ENCODE results near the gene SAMD4B. TPM values are rescaled to one million over a fixed set of nuclear protein-coding genes. Genes with fewer than 3 reads are reported as not detected.

SAMD4B gene
- total and polyA plus RNA-seq, 10 donors, result 26.7 to 108 (median 80.9) TPM

DNA sequence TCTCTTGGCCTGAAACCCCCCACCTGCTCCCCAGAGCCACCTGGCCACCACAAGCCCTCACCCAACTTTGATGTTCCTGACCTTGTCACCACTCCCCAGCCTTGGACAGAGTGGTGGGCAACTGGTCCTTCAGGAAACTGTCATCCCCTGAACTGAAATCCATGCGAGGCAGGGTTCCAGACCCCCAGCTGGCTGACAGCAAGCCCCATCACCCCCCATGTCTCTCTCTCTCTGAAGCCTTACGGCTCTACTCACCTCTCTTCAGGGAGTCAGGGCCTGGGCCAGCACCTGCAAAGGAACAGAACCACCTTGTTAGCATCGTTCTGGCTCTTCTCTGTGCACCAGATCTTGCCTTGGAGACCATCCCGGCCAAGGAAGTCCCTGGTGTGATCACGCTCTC, 24.1 kb upstream of the SAMD4B start:
- peaks cover 0 to 3% (median 0%) of the 10 kb centered on the region in 7 donors for H3K27me3 ChIP-seq (replicated peaks in 1 of 7)
- peaks cover 0 to 36% (median 18%) of the 10 kb centered on the region in 6 donors for H3K36me3 ChIP-seq
- intact Hi-C loops (cut with DNase I; ENCODE audit: low total_unique reads), result no loop called here
- H3K9me3 ChIP-seq, result no peaks in the 10 kb centered on the region
- H3K4me3 ChIP-seq, result no peak overlapping the region
- TF ChIP-seq POLR2A (IDR thresholded peaks at IDR 0.05) (no peak), POLR2AphosphoS5 (IDR thresholded peaks at IDR 0.05) (no peak)
- TF ChIP-seq, protein P1, sequence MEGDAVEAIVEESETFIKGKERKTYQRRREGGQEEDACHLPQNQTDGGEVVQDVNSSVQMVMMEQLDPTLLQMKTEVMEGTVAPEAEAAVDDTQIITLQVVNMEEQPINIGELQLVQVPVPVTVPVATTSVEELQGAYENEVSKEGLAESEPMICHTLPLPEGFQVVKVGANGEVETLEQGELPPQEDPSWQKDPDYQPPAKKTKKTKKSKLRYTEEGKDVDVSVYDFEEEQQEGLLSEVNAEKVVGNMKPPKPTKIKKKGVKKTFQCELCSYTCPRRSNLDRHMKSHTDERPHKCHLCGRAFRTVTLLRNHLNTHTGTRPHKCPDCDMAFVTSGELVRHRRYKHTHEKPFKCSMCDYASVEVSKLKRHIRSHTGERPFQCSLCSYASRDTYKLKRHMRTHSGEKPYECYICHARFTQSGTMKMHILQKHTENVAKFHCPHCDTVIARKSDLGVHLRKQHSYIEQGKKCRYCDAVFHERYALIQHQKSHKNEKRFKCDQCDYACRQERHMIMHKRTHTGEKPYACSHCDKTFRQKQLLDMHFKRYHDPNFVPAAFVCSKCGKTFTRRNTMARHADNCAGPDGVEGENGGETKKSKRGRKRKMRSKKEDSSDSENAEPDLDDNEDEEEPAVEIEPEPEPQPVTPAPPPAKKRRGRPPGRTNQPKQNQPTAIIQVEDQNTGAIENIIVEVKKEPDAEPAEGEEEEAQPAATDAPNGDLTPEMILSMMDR (IDR thresholded peaks at IDR 0.05 in 8 of 11, conservative IDR thresholded peaks at IDR 0.05 in 3 of 11), result no peak
- H3K27ac ChIP-seq, result no peak overlapping the region
- H3K4me1 ChIP-seq, result peaks cover 0 to 24% (median 6%) of the 10 kb centered on the region in 6 donors
- 90 to 97% (median 93%) methylated on average over 5 of the region's 5 CpGs for WGBS, 5 donors
- no peak for DNase-seq

DNA sequence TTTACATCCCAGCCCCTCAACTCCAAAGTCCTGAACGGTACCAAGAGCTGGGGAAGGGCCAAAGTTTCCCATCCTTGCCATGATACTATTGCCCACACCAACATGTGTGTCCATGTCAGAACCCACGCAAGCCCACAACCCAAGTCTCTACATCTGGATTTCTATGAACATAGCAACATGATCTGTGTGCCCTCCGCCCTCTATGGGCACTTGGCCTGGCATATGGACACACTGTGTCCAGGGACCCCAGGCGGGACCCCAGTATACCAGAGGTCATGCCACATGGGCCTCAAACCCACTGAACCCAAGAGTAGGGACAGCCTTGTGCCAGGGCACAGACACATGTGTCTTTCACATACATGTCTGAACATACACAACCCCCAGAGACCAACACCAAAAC, 23.5 kb upstream of the SAMD4B start:
- DNase-seq, result no peak
- peaks cover 0 to 3% (median 0%) of the 10 kb centered on the region in 7 donors for H3K27me3 ChIP-seq (replicated peaks in 1 of 7)
- TF ChIP-seq POLR2A (IDR thresholded peaks at IDR 0.05) (no peak), POLR2AphosphoS5 (IDR thresholded peaks at IDR 0.05) (no peak)
- TF ChIP-seq, protein P1 (IDR thresholded peaks at IDR 0.05 in 8 of 11, conservative IDR thresholded peaks at IDR 0.05 in 3 of 11), result no peak

DNA sequence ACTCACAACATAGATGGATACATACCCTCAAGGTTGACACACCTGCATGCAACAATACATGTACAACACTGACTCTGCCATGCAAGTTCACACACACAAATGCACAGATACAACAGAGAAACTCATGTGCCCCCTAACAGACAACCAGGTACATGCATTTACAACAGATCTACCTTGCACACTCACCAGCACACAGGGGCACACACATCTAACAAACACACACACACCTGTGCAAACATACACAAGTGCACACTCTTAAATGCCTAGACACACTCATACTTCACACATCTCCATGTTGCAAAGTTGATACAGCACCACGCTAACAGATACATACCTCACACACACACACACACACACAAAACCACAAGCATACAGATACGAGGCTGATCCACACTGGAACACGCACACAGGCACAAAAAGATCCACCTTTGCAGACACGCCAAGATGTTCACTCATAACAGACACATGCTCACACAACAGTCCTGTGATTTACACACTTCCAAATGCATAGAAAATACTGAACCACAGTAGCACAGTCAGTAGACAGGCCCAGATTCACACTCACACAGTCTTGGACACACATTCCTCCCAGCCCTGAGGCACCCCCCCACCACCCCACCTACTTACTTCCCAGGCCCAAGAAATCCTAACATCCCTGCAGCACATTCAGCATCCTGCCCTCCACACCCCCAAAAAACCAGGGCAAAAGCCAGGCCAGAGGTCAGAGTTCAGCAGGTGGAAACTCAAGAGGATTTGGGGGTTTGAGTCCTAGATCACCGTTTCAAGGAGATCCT, 22.9 kb upstream of the SAMD4B start:
- 75 to 89% (median 82%) methylated on average over 4 to 5 of the region's 5 CpGs for WGBS, 5 donors
- intact Hi-C loops (cut with DNase I; ENCODE audit: low total_unique reads), result no loop called here
- peak overlapping the region in 1 of 8 donors; percentile 78 for H3K4me3 ChIP-seq

More for the DNA sequence above, 23.5 kb upstream of the SAMD4B start:
- Histone ChIP-seq H3K9me3 (no peaks in the 10 kb centered on the region), H3K27ac (no peak overlapping the region), H3K4me1 (peaks cover 0 to 24% (median 6%) of the 10 kb centered on the region in 6 donors), H3K4me3 (no peak overlapping the region), H3K36me3 (peaks cover 0 to 30% (median 15%) of the 10 kb centered on the region in 6 donors)
- intact Hi-C loops (cut with DNase I; ENCODE audit: low total_unique reads), result no loop called here
- WGBS, 5 donors, result 85 to 100% (median 94%) methylated on average over 4 of the region's 4 CpGs

More for the DNA sequence above, 22.9 kb upstream of the SAMD4B start:
- no peak for TF ChIP-seq POLR2A (IDR thresholded peaks at IDR 0.05)
- no peak for TF ChIP-seq POLR2AphosphoS5 (IDR thresholded peaks at IDR 0.05)
- TF ChIP-seq, protein P1 (IDR thresholded peaks at IDR 0.05 in 8 of 11, conservative IDR thresholded peaks at IDR 0.05 in 3 of 11), result no peak
- no peak overlapping the region for H3K27ac ChIP-seq
- H3K36me3 ChIP-seq, result peaks cover 0 to 24% (median 9%) of the 10 kb centered on the region in 6 donors
- DNase-seq, result no peak
- H3K9me3 ChIP-seq, result no peaks in the 10 kb centered on the region
- peaks cover 0 to 24% (median 6%) of the 10 kb centered on the region in 6 donors for H3K4me1 ChIP-seq
- H3K27me3 ChIP-seq (replicated peaks in 1 of 7), result peaks cover 0 to 3% (median 0%) of the 10 kb centered on the region in 7 donors
